Activated CD8-positive, alpha-beta memory T cell treated with anti-CD3 and anti-CD28 coated beads for 1 hour (primary cell): ENCODE measurements around the gene ALDH3B2.
A peak's percentile ranks its signal among the peaks of the same experiment; 100 is the strongest.
"Not testable (repeated sequence)": the region's sequence is repeated elsewhere in the genome, so short reads cannot be mapped to it uniquely, and the experiment has no call there.

Experiments used
- DNase-seq, 2 donors: peaks; one replicate each; pipeline ENCODE4 v3.0.0-alpha.2; 2020; ENCODE audit warnings: low read depth in 1 of 2; ENCODE audit errors: extremely low read depth in 1 of 2

ALDH3B2 gene

GRCh38 chr11:67645521-67646461, 28.6 kb downstream of the ALDH3B2 start:
- DNase-seq, result no peak

- no peak for DNase-seq
Measured at GRCh38 chr11:67644472-67645418, 29.7 kb downstream of the ALDH3B2 start.

DNA sequence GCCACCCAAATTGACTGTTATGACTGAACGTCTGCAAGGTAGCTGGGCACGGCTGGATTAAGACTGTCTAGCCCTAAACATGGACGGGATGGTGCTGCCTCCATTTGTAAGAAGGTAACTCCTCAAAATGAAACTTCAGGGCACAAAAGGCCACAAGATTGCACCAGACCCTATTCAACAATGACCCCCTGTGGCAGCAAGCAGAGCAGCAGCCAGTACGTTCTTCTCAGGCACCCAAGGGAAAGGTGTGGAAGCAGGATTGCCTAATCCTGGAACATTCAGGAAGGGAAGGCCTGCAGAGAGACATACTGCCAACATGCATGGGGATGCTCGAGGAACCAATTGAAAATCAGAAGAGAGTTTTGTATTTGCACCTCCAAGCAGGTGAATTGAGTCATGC, 30.4 kb downstream of the ALDH3B2 start:
- no peak for DNase-seq

DNA sequence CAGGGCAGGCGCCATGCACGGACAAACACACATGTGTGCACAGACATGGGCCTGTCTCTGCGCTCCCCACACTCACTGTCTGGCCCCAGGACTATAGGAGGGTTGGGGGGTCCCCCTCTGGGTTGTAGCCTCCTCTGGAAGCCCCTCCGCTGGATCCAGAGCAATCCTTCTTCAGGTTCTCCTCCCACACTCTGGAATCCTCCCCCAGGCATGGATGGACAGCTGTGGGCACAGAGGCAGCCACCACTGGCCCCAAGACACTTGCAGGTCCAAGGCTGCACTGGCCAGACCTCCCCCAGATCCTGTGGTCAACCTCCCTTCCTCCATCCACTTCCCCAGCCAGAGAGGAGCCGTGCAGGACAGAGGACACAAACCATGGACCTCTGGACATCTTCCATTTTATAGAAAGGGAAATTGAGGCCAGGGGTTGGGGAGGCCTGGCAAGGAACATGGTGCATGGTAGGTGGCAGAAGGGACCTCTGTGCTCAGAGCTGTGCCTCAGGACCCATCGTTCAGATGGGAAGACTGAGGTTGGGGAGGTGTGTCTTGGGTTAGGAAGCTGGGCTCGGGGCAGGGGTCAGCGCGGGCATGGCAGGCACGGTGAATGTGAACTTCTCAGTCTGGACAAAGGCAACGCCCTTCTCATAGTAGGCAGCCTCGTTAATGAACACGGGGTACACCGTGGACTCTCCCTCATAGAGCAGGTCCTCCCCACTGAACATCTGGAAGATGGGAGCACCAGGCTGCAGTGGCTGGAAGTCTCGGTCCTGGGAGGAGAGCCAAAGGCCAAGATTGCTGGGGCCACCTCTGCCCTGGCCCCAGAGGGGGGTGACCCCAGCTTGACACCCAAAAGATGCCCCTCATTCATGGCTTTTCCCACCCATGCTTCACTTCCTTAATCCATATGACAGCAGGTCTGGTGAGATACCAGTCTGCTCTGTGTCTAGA, 32.0 kb downstream of the ALDH3B2 start:
- DNase-seq, result no peak

DNA sequence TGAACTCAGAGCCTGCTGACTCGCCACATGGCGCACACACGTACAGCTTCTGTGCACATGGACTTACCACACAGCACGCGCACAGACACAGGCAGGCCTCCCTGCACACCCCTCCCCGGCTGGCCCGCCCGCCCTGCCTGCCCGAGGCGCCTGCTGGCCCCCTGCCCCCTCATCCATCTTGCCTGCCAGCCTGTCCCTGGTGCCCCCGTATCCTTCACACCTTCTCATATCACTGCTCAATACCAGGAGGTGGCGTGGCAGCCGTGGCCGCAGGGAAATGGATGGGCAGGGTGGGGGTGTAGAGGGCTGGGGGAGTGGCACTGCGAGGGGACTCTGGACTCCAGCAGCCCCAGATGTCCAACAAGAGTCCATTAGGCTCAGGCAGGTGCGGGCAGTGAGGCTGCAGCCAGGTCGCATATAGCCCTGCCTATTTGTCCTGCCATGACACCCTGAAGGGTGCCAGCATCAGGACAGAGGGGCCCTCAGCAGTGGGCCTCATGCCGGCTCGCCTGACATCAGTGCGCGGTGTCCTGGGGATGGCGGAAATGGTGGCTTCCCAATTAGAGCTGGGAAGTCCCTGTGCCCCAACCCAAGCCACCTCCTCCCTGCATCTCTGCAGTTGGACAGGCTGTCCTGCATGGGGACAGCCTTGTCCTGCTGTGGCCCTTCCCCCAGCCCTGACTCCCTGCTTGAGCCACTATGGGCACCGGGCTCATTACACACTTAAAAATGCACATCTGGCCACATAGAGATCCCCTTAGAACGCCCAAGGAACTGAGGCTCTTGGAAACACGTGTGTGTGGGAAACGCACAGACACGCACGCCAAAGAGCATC, 32.9 kb downstream of the ALDH3B2 start:
- no peak for DNase-seq

GRCh38 chr11:67640758-67641337, 33.6 kb downstream of the ALDH3B2 start:
- DNase-seq, result no peak

DNA sequence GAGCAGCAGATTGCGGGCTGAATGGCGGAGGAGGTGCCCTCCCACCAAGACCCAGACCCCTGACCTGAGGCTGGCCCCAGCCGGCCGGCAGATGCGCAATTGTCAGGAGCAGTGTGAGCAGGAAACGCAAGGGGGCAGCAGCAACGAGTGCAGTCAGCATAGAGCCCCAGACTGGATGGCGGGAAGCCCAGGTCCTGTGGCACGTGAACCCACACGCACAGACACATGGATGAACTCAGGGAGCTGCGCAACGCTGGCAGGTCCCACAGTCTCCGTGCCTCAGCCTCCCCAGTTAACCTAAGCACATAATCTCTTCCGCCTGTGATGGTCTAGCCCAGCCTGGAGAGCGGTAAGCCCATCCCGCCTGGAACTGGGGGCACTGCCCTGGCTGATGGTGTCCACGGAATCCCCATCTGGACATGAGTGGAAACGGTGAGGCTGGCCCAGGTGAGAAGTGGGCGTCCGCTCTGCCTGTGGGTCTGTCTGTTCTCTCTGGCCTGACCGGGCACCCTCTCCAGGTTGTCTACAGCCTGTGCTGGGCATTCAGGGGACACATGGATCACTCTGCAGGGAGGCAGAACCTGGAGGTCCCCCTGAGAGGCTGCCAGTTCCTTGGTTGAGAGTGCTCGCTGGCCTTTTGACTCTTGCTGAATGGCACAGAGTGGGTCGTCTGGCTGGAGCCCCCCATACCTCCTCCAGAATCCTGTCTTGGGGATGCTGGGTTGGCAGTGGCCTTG, 34.2 kb downstream of the ALDH3B2 start:
- peak in 1 of 2 donors; percentile 43 for DNase-seq

DNA sequence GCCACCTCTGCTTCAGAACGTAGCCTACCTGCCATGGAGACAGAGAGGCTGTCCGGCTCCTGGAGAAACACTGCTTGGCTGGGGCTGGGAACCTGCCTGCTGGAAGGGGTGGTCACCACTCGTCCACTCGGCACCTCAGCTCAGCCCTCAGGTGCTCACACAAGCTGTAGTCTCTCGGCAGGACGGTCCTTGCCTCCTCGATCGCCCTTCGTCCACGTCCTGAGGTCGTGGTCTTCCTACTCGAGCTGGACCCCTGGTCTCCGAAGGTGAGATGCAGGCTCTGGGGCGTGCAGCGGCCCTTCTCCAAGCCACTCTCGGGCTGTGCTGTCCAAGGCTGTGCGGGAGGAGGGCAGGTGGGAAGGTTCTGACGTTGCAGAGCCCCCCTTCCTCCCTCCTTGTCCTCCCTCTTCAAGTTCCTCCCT, 35.0 kb downstream of the ALDH3B2 start, which contains the start of gene TBX10:
Gene TBX10 (minus strand): TSS at position 326 of the 422 bp plus-strand sequence. CDS start 291 bp downstream, at position 35.
- no peak for DNase-seq

GRCh38 chr11:67638535-67639437, 35.6 kb downstream of the ALDH3B2 start:
- DNase-seq, result no peak

GRCh38 chr11:67637441-67637840, 37.0 kb downstream of the ALDH3B2 start:
- DNase-seq, result not testable (repeated sequence)

DNA sequence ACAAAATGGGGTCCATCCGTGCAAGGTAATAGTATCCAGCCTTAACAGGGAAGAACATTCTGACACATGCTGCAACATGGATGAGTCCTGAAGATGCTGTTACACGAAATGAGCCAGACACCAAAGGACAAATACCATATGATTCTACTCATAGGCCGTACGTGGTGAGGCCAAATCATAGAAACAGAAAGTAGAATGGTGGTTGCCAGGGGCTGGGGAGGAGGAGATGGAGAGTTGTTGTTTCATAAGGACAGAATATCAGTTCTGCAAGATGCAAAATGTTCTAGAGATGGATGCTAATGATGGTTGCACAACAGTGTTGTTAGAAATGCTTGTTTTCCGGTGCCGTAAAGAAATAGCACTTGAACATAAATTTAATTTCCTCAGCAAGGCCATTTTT, 37.5 kb downstream of the ALDH3B2 start:
- DNase-seq, result no peak

DNA sequence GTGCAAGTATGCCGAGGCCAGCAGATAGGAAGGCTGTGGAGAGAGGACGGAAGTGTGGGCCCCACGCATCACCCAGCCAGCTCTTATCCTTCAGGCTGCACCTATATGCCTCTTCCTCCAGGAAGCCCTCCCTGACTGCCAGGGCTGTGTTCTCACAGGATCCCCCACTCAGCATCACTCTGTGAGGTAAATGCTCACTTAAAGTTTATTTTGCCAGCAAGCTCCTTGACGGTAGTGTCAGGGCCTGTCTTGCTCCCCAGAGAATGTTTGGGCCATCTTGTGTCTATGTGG, 39.2 kb downstream of the ALDH3B2 start:
- DNase-seq, result no peak

DNA sequence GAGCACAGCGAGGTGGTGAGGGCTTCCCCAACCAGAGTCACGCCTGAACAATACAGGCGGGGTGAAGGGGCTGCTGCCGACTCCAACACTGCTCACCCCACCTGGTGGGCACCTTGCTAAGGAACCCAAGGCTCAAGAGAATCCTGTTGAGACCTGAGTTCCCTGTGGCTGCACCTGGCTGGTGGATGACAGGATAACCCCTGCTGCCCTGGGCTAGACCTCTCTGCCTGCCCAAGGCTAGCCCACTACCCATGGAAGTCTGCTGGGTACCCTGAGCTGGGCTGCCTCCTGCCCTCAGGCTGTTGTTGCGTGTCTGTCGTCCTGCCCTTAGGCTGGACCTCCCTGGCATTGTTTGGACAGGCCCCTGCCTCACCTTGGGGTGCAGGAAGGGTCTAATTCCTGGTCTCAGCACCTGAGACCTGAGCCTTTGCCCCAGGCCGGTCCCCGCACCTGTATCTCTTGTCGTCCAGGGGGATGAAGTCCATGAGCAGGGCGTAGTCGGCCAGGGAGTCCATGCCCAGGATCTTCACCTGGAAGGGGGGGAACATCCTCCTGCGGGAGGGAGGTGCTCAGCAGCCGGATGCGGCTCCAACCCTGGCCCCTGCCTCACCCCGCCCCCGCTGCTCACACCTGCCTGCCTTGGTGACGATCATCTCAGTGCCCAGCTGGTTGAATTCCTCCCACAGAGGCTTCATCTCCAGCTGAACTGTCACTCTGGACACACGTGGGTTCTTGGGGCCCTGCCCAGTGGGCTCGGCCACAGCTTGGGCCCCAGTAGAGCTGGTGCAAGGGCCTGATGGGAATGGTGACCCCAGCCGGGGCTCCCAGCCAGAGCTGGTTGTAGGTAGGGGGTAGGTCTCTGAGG, 39.8 kb downstream of the ALDH3B2 start:
- no peak for DNase-seq

- no peak for DNase-seq
Measured at GRCh38 chr11:67633758-67634365, 40.6 kb downstream of the ALDH3B2 start.

DNA sequence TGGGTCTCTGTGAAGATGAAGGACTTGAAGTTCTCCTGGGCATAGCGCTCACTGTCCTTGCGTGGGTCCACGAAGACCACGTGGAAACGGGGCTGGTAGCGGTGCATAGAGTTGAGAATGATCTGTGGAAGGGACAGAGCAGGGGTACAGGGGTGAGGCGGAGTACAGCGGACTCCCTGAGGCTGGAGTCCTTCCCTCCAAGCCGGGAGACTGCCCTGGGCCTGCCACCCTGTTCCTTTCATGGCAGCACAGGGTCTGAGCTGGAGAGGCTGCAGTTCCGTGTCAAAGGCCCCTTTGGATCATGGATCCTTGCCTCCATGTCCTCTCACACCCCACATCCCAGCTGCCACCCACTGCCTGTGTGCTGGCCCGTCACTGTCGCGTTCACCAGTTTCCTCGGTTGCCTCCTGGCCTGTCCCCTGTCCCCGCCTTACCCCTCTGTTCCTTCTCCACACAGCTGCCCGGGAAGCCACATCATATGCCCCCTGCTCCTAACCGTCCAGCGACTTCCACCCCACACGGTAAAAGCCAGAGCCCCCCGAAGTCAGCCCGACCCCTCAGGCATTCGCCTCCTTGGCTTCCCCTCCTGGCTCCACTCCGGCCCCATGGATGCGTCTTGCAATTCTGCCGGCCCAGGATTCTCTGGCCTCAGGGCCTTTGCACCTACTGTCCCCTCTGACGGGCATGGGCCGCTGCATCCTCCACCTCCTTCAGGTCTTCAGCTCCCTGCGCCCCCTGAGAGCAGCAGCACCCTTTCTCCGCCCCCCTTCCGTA, 41.3 kb downstream of the ALDH3B2 start:
- DNase-seq, result no peak
